Measurements from ENCODE around the gene RALGAPB.

DNA sequence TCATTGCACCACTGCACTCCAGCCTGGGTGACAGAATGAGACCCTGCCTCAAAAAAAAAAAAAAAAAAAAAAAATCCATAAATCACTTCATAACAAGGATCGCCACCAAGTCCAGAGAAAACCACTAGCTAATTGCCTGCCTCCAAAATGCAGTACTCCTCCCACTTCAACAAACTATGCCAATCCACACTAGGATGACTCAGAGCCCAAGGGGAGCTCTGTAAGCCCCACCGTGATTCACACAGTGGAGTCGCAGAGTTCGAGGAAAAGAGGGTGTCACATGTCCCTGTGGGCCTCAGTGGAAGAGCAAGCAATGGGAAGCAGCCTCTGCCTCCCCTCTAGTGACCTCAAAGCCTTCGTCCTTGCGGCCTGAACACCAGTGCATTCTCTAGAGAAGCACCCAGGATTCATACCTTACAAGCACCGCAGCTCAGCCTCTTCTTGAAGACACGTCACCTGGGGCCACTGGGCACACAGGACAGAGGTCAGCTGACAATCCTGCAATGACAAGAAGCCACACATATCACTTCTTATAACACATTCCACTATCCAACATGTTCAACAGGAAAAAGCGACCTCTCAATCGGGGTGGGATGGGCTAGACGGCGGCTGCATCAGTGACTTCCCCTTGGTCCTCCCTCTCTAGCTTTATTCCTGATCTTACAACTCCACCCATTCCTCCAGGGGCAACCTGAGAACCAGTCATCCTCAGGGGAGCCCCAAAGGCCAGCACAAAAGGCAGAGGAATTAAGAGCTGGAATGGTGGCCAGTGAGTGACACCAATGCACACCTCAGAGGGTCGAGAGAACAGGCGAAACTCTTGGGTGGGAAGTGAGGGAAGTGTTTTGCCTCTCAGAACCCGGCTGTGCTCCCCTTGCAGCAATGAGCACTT lies 46.4 kb upstream of the RALGAPB start:
- TF ChIP-seq TEAD4 (CRISPR knock-in tag; IDR thresholded peaks at IDR 0.05), result no peak
- TF ChIP-seq TCF7 (CRISPR knock-in tag; IDR thresholded peaks at IDR 0.05; ENCODE audit: low read depth), result no peak
- TF ChIP-seq NR2C2 (CRISPR knock-in tag; IDR thresholded peaks at IDR 0.05), result no peak
- TF ChIP-seq, protein P1, sequence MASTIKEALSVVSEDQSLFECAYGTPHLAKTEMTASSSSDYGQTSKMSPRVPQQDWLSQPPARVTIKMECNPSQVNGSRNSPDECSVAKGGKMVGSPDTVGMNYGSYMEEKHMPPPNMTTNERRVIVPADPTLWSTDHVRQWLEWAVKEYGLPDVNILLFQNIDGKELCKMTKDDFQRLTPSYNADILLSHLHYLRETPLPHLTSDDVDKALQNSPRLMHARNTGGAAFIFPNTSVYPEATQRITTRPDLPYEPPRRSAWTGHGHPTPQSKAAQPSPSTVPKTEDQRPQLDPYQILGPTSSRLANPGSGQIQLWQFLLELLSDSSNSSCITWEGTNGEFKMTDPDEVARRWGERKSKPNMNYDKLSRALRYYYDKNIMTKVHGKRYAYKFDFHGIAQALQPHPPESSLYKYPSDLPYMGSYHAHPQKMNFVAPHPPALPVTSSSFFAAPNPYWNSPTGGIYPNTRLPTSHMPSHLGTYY (CRISPR knock-in tag; IDR thresholded peaks at IDR 0.05), result 0 out of 2 replicates have a peak, but pooled peaks have one; percentile 22
- TF ChIP-seq, protein P2, sequence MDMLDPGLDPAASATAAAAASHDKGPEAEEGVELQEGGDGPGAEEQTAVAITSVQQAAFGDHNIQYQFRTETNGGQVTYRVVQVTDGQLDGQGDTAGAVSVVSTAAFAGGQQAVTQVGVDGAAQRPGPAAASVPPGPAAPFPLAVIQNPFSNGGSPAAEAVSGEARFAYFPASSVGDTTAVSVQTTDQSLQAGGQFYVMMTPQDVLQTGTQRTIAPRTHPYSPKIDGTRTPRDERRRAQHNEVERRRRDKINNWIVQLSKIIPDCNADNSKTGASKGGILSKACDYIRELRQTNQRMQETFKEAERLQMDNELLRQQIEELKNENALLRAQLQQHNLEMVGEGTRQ (CRISPR knock-in tag; IDR thresholded peaks at IDR 0.05), result no peak
- TF ChIP-seq, protein P3, sequence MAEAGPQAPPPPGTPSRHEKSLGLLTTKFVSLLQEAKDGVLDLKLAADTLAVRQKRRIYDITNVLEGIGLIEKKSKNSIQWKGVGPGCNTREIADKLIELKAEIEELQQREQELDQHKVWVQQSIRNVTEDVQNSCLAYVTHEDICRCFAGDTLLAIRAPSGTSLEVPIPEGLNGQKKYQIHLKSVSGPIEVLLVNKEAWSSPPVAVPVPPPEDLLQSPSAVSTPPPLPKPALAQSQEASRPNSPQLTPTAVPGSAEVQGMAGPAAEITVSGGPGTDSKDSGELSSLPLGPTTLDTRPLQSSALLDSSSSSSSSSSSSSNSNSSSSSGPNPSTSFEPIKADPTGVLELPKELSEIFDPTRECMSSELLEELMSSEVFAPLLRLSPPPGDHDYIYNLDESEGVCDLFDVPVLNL (CRISPR knock-in tag; IDR thresholded peaks at IDR 0.05; ENCODE audit: borderline replicate concordance, low read depth), result no peak
- TF ChIP-seq, protein P4, sequence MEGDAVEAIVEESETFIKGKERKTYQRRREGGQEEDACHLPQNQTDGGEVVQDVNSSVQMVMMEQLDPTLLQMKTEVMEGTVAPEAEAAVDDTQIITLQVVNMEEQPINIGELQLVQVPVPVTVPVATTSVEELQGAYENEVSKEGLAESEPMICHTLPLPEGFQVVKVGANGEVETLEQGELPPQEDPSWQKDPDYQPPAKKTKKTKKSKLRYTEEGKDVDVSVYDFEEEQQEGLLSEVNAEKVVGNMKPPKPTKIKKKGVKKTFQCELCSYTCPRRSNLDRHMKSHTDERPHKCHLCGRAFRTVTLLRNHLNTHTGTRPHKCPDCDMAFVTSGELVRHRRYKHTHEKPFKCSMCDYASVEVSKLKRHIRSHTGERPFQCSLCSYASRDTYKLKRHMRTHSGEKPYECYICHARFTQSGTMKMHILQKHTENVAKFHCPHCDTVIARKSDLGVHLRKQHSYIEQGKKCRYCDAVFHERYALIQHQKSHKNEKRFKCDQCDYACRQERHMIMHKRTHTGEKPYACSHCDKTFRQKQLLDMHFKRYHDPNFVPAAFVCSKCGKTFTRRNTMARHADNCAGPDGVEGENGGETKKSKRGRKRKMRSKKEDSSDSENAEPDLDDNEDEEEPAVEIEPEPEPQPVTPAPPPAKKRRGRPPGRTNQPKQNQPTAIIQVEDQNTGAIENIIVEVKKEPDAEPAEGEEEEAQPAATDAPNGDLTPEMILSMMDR (IDR thresholded peaks at IDR 0.05), result no peak
- TF ChIP-seq IRF2 (CRISPR knock-in tag; IDR thresholded peaks at IDR 0.05; ENCODE audit: borderline replicate concordance, low read depth), result no peak
- TF ChIP-seq, protein P5, sequence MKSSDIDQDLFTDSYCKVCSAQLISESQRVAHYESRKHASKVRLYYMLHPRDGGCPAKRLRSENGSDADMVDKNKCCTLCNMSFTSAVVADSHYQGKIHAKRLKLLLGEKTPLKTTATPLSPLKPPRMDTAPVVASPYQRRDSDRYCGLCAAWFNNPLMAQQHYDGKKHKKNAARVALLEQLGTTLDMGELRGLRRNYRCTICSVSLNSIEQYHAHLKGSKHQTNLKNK (CRISPR knock-in tag; IDR thresholded peaks at IDR 0.05), result no peak
- TF ChIP-seq, protein P6, sequence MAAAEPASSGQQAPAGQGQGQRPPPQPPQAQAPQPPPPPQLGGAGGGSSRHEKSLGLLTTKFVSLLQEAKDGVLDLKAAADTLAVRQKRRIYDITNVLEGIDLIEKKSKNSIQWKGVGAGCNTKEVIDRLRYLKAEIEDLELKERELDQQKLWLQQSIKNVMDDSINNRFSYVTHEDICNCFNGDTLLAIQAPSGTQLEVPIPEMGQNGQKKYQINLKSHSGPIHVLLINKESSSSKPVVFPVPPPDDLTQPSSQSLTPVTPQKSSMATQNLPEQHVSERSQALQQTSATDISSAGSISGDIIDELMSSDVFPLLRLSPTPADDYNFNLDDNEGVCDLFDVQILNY (CRISPR knock-in tag; IDR thresholded peaks at IDR 0.05), result no peak
- TF ChIP-seq, protein P7, sequence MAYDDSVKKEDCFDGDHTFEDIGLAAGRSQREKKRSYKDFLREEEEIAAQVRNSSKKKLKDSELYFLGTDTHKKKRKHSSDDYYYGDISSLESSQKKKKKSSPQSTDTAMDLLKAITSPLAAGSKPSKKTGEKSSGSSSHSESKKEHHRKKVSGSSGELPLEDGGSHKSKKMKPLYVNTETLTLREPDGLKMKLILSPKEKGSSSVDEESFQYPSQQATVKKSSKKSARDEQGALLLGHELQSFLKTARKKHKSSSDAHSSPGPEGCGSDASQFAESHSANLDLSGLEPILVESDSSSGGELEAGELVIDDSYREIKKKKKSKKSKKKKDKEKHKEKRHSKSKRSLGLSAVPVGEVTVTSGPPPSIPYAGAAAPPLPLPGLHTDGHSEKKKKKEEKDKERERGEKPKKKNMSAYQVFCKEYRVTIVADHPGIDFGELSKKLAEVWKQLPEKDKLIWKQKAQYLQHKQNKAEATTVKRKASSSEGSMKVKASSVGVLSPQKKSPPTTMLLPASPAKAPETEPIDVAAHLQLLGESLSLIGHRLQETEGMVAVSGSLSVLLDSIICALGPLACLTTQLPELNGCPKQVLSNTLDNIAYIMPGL (CRISPR knock-in tag; IDR thresholded peaks at IDR 0.05), result no peak
